Prostate gland (tissue), 2 donors: ENCODE results near the gene MINK1. TPM values are rescaled to one million over a fixed set of nuclear protein-coding genes. Genes with fewer than 3 reads are reported as not detected.

Source experiments
- DNase-seq: peaks from one replicate; pipeline ENCODE4 v3.0.0-alpha.2; 2019; ENCODE audit warnings: low spot score
- H3K27ac ChIP-seq, 2 donors: fragments of 200-600 bp; sonication (generic); 2 replicates each; pipeline ENCODE4 v1.5.1; 2017 to 2019
- H3K27me3 ChIP-seq: fragments of 200-600 bp; sonication (generic); replicated peaks from 2 replicates; pipeline ENCODE4 v1.5.1; 2019; ENCODE audit not compliant: insufficient read depth
- H3K36me3 ChIP-seq, 2 donors: fragments of 200-600 bp; sonication (generic); 1 replicate in 1 of 2; 2 replicates in 1 of 2; pipeline versions ENCODE4 v1.5.1 to v1.8.1; 2017 to 2019
- H3K4me1 ChIP-seq: fragments of 200-600 bp; sonication (generic); replicated peaks from 2 replicates; pipeline ENCODE4 v1.5.1; 2019
- H3K4me3 ChIP-seq, 2 donors: fragments of 200-600 bp; sonication (generic); 2 replicates each; pipeline ENCODE4 v1.5.1; 2017 to 2019
- H3K9me3 ChIP-seq: fragments of 200-600 bp; sonication (generic); 2 replicates; pipeline ENCODE4 v1.5.1; 2017
- CTCF ChIP-seq, 4 experiments: fragments of 200-600 bp in 2 of 4; fragments of 450-650 bp in 2 of 4; sonication (generic) in 2 of 4; IDR thresholded peaks; 1 replicate in 3 of 4; 2 replicates in 1 of 4; pipeline ENCODE4 v1.5.1; 2016 to 2019; ENCODE audit warnings: antibody characterized with exemption in 4 of 4, mild to moderate bottlenecking in 2 of 4, moderate library complexity in 2 of 4
- POLR2A ChIP-seq: fragments of 450-650 bp; IDR thresholded peaks from one replicate; pipeline ENCODE4 v1.6.1; 2016; ENCODE audit warnings: antibody characterized with exemption, mild to moderate bottlenecking
- POLR2AphosphoS5 ChIP-seq: sonication (generic); formaldehyde crosslinking; IDR thresholded peaks from one replicate; pipeline ENCODE4 v1.6.1; 2017; ENCODE audit warnings: antibody characterized with exemption
- WGBS: methylation state at CpG from one replicate; pipeline ENCODE4 v1.1.5; 2018; 5-methylcytosine and 5-hydroxymethylcytosine counted together
- intact Hi-C: fragments of 100-400 bp; cut with DNase I; formaldehyde crosslinking; loops from one replicate; pipeline ENCODE4 v1.14.2; 2022
- total RNA-seq, 2 donors: library from RNA; depleted of rRNA; stranded (reverse); fragments of >200 nt; gene quantifications; one replicate each; pipeline ENCODE4 v1.1.0, GENCODE V29; 2016

Gene MINK1
- total RNA-seq, 2 donors from 2014 or later: 53.0 to 136 TPM

- Histone ChIP-seq H3K27ac (no peak overlapping the region), H3K9me3 (no peaks in the 10 kb centered on the region), H3K4me3 (no peak overlapping the region), H3K4me1 (peaks cover 3% of the 10 kb centered on the region), H3K27me3 (no peaks in the 10 kb centered on the region), H3K36me3 (peaks cover 3 to 8% of the 10 kb centered on the region in 2 donors)
- TF ChIP-seq POLR2AphosphoS5 (no peak), CTCF (IDR thresholded peaks at IDR 0.05) (no peak), POLR2A (no peak)
- no peak for DNase-seq
- intact Hi-C loops: no loop called here
- WGBS: 100% methylated on average over 1 of the region's 1 CpG
Observed at GRCh38 chr17:4795168-4795567, 38.0 kb upstream of the MINK1 start.

GRCh38 chr17:4796552-4796920 lies 36.6 kb upstream of the MINK1 start:
- Histone ChIP-seq H3K27ac (peak overlapping the region; percentile 65 to 66), H3K4me3 (peak overlapping the region; percentile 59 to 67), H3K36me3 (peaks cover 3 to 8% of the 10 kb centered on the region in 2 donors), H3K4me1 (peaks cover 3% of the 10 kb centered on the region), H3K27me3 (no peaks in the 10 kb centered on the region), H3K9me3 (no peaks in the 10 kb centered on the region)
- no peak for TF ChIP-seq POLR2AphosphoS5
- no peak for TF ChIP-seq CTCF (IDR thresholded peaks at IDR 0.05)
- TF ChIP-seq POLR2A: no peak
- WGBS: under 1% methylated on average over 7 of the region's 7 CpGs
- DNase-seq: no peak
- intact Hi-C loops: no loop called here

GRCh38 chr17:4800462-4801196 lies 32.5 kb upstream of the MINK1 start:
- TF ChIP-seq POLR2AphosphoS5: no peak
- no peak for TF ChIP-seq POLR2A
- no peak for TF ChIP-seq CTCF (IDR thresholded peaks at IDR 0.05)
- Histone ChIP-seq H3K27ac (no peak overlapping the region), H3K4me3 (no peak overlapping the region), H3K9me3 (no peaks in the 10 kb centered on the region), H3K36me3 (peaks cover 3 to 8% of the 10 kb centered on the region in 2 donors), H3K27me3 (no peaks in the 10 kb centered on the region), H3K4me1 (peaks cover 3% of the 10 kb centered on the region)
- 68% methylated on average over 10 of the region's 10 CpGs for WGBS
- intact Hi-C loops: no loop called here
- no peak for DNase-seq

GRCh38 chr17:4802228-4802627 lies 30.9 kb upstream of the MINK1 start, which contains the start of gene C17orf114:
TSS of gene C17orf114 (minus strand) at chr17:4802328.
- intact Hi-C loops: no loop called here
- H3K9me3 ChIP-seq: no peaks in the 10 kb centered on the region
- TF ChIP-seq POLR2AphosphoS5 (no peak), POLR2A (no peak), CTCF (IDR thresholded peaks at IDR 0.05) (no peak)
- peaks cover 3 to 8% of the 10 kb centered on the region in 2 donors for H3K36me3 ChIP-seq
- H3K4me3 ChIP-seq: no peak within 1 kb of the TSS
- no peak within 1 kb of the TSS for H3K27ac ChIP-seq
- DNase-seq: no peak
- WGBS: 83% methylated on average over 9 of the region's 9 CpGs
- H3K4me1 ChIP-seq: no peaks in the 10 kb centered on the region
- no peaks in the 10 kb centered on the region for H3K27me3 ChIP-seq

- intact Hi-C loops: no loop called here
- WGBS: 2% methylated on average over 13 of the region's 16 CpGs
- TF ChIP-seq POLR2AphosphoS5: no peak
- TF ChIP-seq CTCF (IDR thresholded peaks at IDR 0.05): no peak
- no peak for TF ChIP-seq POLR2A
- Histone ChIP-seq H3K4me1 (peaks cover 4% of the 10 kb centered on the region), H3K4me3 (peak overlapping the region; percentile 76 to 83), H3K27ac (peak overlapping the region; percentile 18 to 79), H3K36me3 (no peaks in the 10 kb centered on the region), H3K27me3 (no peaks in the 10 kb centered on the region), H3K9me3 (no peaks in the 10 kb centered on the region)
- DNase-seq: no peak
Observed at GRCh38 chr17:4806456-4806776, 26.7 kb upstream of the MINK1 start.
